Spleen (tissue), 11 donors: Measurements from ENCODE around the gene ZNF487. TPM values are rescaled to one million over a fixed set of nuclear protein-coding genes. Genes with fewer than 3 reads are reported as not detected.
"Not testable (repeated sequence)": the region's sequence is repeated elsewhere in the genome, so short reads cannot be mapped to it uniquely, and the experiment has no call there.

Experiments
- DNase-seq: peaks from one replicate; pipeline ENCODE4 v3.0.0-alpha.2; 2020
- H3K27ac ChIP-seq, 8 donors: fragments of 200-600 bp; sonication (generic) in 7 of 8; 1 replicate in 4 of 8; 2 replicates in 4 of 8; pipeline versions ENCODE4 v1.5.0 to v1.8.0; 2016 to 2021; ENCODE audit warnings: inconsistent platforms in 4 of 8, mild to moderate bottlenecking in 4 of 8, moderate library complexity in 1 of 8
- H3K27me3 ChIP-seq, 7 donors: fragments of 200-600 bp; sonication (generic) in 6 of 7; replicated peaks in 1 of 7; 1 replicate in 4 of 7; 2 replicates in 3 of 7; pipeline versions ENCODE4 v1.5.0 to v1.8.0; 2016 to 2021; ENCODE audit warnings: inconsistent platforms in 3 of 7, mild to moderate bottlenecking in 1 of 7
- H3K36me3 ChIP-seq, 6 donors: fragments of 200-600 bp; sonication (generic) in 5 of 6; 1 replicate in 4 of 6; 2 replicates in 2 of 6; pipeline versions ENCODE4 v1.5.0 to v1.8.0; 2016 to 2021; ENCODE audit warnings: inconsistent platforms in 2 of 6
- H3K4me1 ChIP-seq, 6 donors: fragments of 200-600 bp; sonication (generic) in 5 of 6; 1 replicate in 3 of 6; 2 replicates in 3 of 6; pipeline versions ENCODE4 v1.5.0 to v1.8.0; 2016 to 2021; ENCODE audit warnings: inconsistent platforms in 3 of 6
- H3K4me3 ChIP-seq, 8 donors: fragments of 200-600 bp; sonication (generic) in 7 of 8; 1 replicate in 4 of 8; 2 replicates in 4 of 8; pipeline versions ENCODE4 v1.5.0 to v1.8.0; 2016 to 2021; ENCODE audit warnings: inconsistent platforms in 4 of 8, mild to moderate bottlenecking in 4 of 8, moderate library complexity in 2 of 8
- H3K9me3 ChIP-seq, 8 donors: fragments of 200-600 bp; sonication (generic) in 7 of 8; 1 replicate in 4 of 8; 2 replicates in 4 of 8; pipeline versions ENCODE4 v1.5.0 to v1.8.0; 2016 to 2021; ENCODE audit warnings: inconsistent platforms in 4 of 8
- CTCF ChIP-seq, 11 experiments: fragments of 200-600 bp in 7 of 11; fragments of 450-650 bp in 4 of 11; sonication (generic) in 4 of 11; IDR thresholded peaks in 8 of 11; conservative IDR thresholded peaks in 3 of 11; 1 replicate in 7 of 11; 2 replicates in 4 of 11; pipeline versions ENCODE4 v1.4.0 to v1.8.0; 2016 to 2021; ENCODE audit warnings: antibody characterized with exemption in 11 of 11, inconsistent platforms in 4 of 11, mild to moderate bottlenecking in 1 of 11
- POLR2A ChIP-seq, 3 donors: fragments of 450-650 bp; IDR thresholded peaks; one replicate each; pipeline ENCODE4 v1.5.1; 2017; ENCODE audit warnings: antibody characterized with exemption in 3 of 3, mild to moderate bottlenecking in 1 of 3
- POLR2AphosphoS5 ChIP-seq, 3 donors: sonication (generic); formaldehyde crosslinking; IDR thresholded peaks; one replicate each; pipeline ENCODE4 v1.5.1; 2017; ENCODE audit warnings: antibody characterized with exemption in 3 of 3
- WGBS, 5 donors: extraction: QIAGEN DNeasy Blood & Tissue Kit in 3 of 5; methylation state at CpG; one replicate each; pipeline versions ENCODE4 v1.1.5 to v1.1.7; 2013 to 2018; 5-methylcytosine and 5-hydroxymethylcytosine counted together
- intact Hi-C: fragments of 100-400 bp; cut with DNase I; formaldehyde crosslinking; loops from one replicate; pipeline ENCODE4 v1.15.0; 2023; ENCODE audit warnings: low total_unique reads
- polyA plus RNA-seq, 3 donors: library from polyadenylated mRNA; stranded (reverse); fragments of 200-250 nt; gene quantifications; one replicate each; pipeline ENCODE4 v1.2.1, GENCODE V29; 2013
- total RNA-seq, 7 donors: library from RNA; depleted of rRNA in 3 of 7; stranded (reverse); fragments of >200 nt in 3 of 7; fragmentation: NEBNext Ultra II Directional in 4 of 7; extraction: Animal tissue kit (Norgen Biotek cat#: 25700) in 4 of 7; gene quantifications; one replicate each; pipeline versions ENCODE4 v1.1.0 to v1.2.1, GENCODE V29; 2016 to 2021
- donor health status: healthy with polysubstance abuse.
- donor health status: DM: no; HTN: no; CAD: no; lungs with moderate emphysema.
- donor health status: DM: no; HTN: no; CAD: no.
- donor health status: Bipolar disorder and iron deficiency.
- donor health status: healthy.
- donor health status: DM: no; HTN: no; CAD: no.
- donor health status: DM: yes; HTN: yes; CAD: no.

ZNF487 gene
- total and polyA plus RNA-seq, 10 donors = 4.9 to 12.1 (median 7.4) TPM

- no peaks in the 10 kb centered on the region for H3K27me3 ChIP-seq
- no peak for DNase-seq
- no peak overlapping the region for H3K27ac ChIP-seq
Observed at GRCh38 chr10:43424416-43424815, 12.5 kb upstream of the ZNF487 start.

GRCh38 chr10:43426476-43426875, 10.4 kb upstream of the ZNF487 start:
- WGBS, 5 donors = 94 to 98% (median 95%) methylated on average over 12 of the region's 12 CpGs
- H3K4me3 ChIP-seq, H3K27me3 ChIP-seq, intact Hi-C loops, H3K27ac ChIP-seq, H3K9me3 ChIP-seq, DNase-seq, H3K36me3 ChIP-seq: not testable (repeated sequence)
- H3K4me1 ChIP-seq = peaks cover 2 to 35% (median 12%) of the 10 kb centered on the region in 6 donors

More at GRCh38 chr10:43424416-43424815, 12.5 kb upstream of the ZNF487 start:
- 65 to 87% (median 77%) methylated on average over 6 of the region's 6 CpGs for WGBS, 5 donors
- no peaks in the 10 kb centered on the region for H3K36me3 ChIP-seq
- no peak overlapping the region for H3K4me3 ChIP-seq
- intact Hi-C loops = no loop called here
- peaks cover 6 to 46% (median 24%) of the 10 kb centered on the region in 6 donors for H3K4me1 ChIP-seq
- TF ChIP-seq CTCF (IDR thresholded peaks at IDR 0.05 in 8 of 11, conservative IDR thresholded peaks at IDR 0.05 in 3 of 11) (no peak), POLR2A (IDR thresholded peaks at IDR 0.05) (no peak), POLR2AphosphoS5 (IDR thresholded peaks at IDR 0.05) (no peak)
- H3K9me3 ChIP-seq = no peaks in the 10 kb centered on the region

GRCh38 chr10:43427166-43427825, 9.6 kb upstream of the ZNF487 start:
- 56 to 76% (median 72%) methylated on average over 12 of the region's 12 CpGs for WGBS, 5 donors

GRCh38 chr10:43430926-43431663, 5.8 kb upstream of the ZNF487 start:
- TF ChIP-seq POLR2AphosphoS5 (IDR thresholded peaks at IDR 0.05) = no peak
- TF ChIP-seq CTCF (IDR thresholded peaks at IDR 0.05 in 8 of 11, conservative IDR thresholded peaks at IDR 0.05 in 3 of 11) = no peak
- no peak for TF ChIP-seq POLR2A (IDR thresholded peaks at IDR 0.05)
- WGBS, 5 donors = 82 to 93% (median 90%) methylated on average over 8 of the region's 8 CpGs
- Histone ChIP-seq H3K4me3 (no peak overlapping the region), H3K4me1 (peaks cover 0 to 46% (median 18%) of the 10 kb centered on the region in 6 donors), H3K27ac (peak overlapping the region in 3 of 8 donors; percentile 30 to 71 (median 57)), H3K9me3 (no peaks in the 10 kb centered on the region), H3K36me3 (no peaks in the 10 kb centered on the region), H3K27me3 (no peaks in the 10 kb centered on the region)
- intact Hi-C loops = no loop called here
- no peak for DNase-seq

More at GRCh38 chr10:43427166-43427825, 9.6 kb upstream of the ZNF487 start:
- Histone ChIP-seq H3K27ac (peak overlapping the region in 1 of 8 donors; percentile 33), H3K4me1 (peaks cover 0 to 37% (median 9%) of the 10 kb centered on the region in 6 donors), H3K36me3 (no peaks in the 10 kb centered on the region), H3K4me3 (no peak overlapping the region), H3K27me3 (no peaks in the 10 kb centered on the region), H3K9me3 (no peaks in the 10 kb centered on the region)
- intact Hi-C loops = no loop called here
- no peak for TF ChIP-seq CTCF (IDR thresholded peaks at IDR 0.05 in 8 of 11, conservative IDR thresholded peaks at IDR 0.05 in 3 of 11)
- TF ChIP-seq POLR2A (IDR thresholded peaks at IDR 0.05) = no peak
- no peak for TF ChIP-seq POLR2AphosphoS5 (IDR thresholded peaks at IDR 0.05)
- no peak for DNase-seq
